Astrocyte of the spinal cord (primary cell): ENCODE measurements around the gene CXXC5.
A peak's percentile ranks its signal among the peaks of the same experiment; 100 is the strongest.

ENCODE experiments used
- DNase-seq: peaks from one replicate; pipeline ENCODE4 v3.0.0; 2011; ENCODE audit warnings: low read depth, low spot score
- H3K4me3 ChIP-seq: 2 replicates; pipeline ENCODE4 v1.5.1; 2011; ENCODE audit warnings: low read depth, mild to moderate bottlenecking, low read length, moderate library complexity
- in situ Hi-C: cut with HindIII; loops from 2 replicates; pipeline ENCODE4 v1.10.0; 2017; ENCODE audit warnings: low sequenced_read_pairs
- TF ChIP-seq, protein P1 (sequence below): IDR thresholded peaks from 2 replicates; pipeline ENCODE4 v1.5.1; 2012; ENCODE audit warnings: low read depth, mild to moderate bottlenecking, low read length, inconsistent platforms

Gene CXXC5

GRCh38 chr5:139666551-139666950 lies 18.4 kb downstream of the CXXC5 start:
- in situ Hi-C loops, result no loop called here
- TF ChIP-seq, protein P1, sequence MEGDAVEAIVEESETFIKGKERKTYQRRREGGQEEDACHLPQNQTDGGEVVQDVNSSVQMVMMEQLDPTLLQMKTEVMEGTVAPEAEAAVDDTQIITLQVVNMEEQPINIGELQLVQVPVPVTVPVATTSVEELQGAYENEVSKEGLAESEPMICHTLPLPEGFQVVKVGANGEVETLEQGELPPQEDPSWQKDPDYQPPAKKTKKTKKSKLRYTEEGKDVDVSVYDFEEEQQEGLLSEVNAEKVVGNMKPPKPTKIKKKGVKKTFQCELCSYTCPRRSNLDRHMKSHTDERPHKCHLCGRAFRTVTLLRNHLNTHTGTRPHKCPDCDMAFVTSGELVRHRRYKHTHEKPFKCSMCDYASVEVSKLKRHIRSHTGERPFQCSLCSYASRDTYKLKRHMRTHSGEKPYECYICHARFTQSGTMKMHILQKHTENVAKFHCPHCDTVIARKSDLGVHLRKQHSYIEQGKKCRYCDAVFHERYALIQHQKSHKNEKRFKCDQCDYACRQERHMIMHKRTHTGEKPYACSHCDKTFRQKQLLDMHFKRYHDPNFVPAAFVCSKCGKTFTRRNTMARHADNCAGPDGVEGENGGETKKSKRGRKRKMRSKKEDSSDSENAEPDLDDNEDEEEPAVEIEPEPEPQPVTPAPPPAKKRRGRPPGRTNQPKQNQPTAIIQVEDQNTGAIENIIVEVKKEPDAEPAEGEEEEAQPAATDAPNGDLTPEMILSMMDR, result no peak
- no peak overlapping the region for H3K4me3 ChIP-seq
- DNase-seq, result no peak

GRCh38 chr5:139667001-139667729 lies 19.0 kb downstream of the CXXC5 start:
- in situ Hi-C loops, result no loop called here
- DNase-seq, result no peak
- TF ChIP-seq, protein P1, result no peak
- H3K4me3 ChIP-seq, result no peak overlapping the region

DNA sequence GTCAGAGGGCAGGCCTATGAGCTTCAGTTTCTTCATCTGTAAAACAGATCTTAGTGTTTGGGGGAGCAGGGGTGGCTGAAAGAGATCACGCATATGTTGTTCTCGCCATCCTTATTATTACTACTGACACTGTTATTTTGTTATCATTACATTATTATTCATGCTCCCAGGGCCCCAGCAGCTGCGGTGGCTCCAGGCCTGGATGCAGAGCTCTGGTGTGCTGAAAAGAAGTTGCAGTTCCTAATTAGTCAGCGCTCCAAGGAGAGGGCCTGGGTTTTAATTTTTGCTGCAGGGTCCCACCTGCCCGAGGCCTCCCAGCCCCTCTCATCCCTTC lies 19.5 kb downstream of the CXXC5 start:
- DNase-seq, result no peak
- TF ChIP-seq, protein P1, result no peak
- H3K4me3 ChIP-seq, result peak overlapping the region; percentile 2
- in situ Hi-C loops, result no loop called here

DNA sequence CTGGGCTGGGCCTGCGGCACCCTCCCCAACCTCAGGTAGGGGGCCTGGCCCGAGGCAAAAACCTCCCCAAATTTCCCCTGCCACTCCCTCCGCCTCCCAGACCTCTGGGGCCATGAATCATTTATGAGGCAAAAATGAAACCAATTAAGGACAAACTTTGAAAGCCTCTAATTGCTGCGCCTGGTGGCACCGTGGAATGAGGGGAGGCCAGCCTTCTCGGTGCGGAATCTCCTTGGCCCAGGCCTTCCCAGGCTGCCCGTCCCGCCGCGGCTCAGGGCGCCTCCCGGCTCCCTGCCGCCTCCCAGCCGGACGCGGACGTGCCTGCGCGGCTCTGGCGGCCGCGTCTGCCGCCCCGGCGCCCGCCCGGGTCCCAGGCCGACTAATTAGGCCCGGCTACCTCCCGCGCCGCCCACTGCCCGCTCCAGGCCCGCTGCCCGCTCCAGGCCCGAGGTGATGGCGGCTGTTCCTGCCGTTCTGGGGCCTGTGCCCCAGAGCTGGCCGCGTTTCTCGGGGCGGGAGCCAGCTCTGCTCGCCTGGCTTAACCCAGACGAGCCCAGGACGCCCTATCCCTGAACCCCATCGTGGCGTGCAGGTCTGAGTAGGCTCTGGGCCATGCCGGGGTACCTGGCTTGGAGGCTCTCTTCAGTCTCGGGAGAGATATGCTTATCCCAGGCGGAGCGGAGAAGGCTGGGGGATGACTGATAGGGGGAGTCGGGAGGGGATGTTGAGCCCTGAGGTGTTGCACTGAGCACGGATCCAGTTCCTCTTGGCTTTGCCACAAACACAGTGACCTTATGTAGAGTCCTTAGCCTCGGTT lies 20.1 kb downstream of the CXXC5 start:
- DNase-seq, result no peak
- TF ChIP-seq, protein P1, result no peak
- H3K4me3 ChIP-seq, result peak overlapping the region; percentile 2
- in situ Hi-C loops, result no loop called here

GRCh38 chr5:139668924-139669661 lies 20.9 kb downstream of the CXXC5 start:
- no peak for DNase-seq
- no peak overlapping the region for H3K4me3 ChIP-seq
- TF ChIP-seq, protein P1, result no peak
- in situ Hi-C loops, result no loop called here

DNA sequence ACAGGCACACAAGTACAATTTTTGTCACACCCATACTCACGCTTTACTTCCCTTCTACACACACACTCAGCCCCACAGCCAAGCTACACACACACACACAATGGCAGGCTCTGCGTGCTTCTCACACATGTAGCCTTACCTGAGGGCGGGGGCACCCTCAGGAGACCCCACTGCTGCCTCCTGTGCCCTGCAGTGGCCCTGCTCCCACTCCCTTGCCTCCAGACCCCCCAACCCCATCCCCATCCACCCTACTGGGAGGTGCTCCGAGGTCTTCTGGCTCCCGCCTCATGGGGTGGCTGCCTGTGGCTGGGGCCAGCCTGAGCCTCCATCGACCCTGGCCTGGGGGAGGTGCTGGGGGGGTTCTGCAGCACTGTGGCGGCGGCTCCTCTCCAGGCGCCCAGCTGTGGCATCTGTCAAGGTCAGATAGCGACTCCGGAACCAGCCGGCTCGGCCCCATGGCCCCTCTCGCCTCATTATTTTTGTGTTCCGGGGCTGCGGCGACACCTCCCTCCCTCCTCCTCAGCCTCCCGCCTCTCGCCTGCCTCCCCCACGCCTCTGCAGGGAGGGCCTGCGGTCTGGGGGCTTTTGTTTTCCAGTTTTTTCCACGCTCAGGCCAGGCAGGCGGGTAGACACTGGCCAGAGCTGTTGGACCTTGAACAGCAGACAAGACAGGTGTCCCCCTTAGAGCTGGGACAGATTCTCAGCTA lies 21.7 kb downstream of the CXXC5 start:
- in situ Hi-C loops, result no loop called here
- DNase-seq, result no peak
- H3K4me3 ChIP-seq, result no peak overlapping the region
- TF ChIP-seq, protein P1, result no peak
